ENCODE data around the gene MIP.

DNA sequence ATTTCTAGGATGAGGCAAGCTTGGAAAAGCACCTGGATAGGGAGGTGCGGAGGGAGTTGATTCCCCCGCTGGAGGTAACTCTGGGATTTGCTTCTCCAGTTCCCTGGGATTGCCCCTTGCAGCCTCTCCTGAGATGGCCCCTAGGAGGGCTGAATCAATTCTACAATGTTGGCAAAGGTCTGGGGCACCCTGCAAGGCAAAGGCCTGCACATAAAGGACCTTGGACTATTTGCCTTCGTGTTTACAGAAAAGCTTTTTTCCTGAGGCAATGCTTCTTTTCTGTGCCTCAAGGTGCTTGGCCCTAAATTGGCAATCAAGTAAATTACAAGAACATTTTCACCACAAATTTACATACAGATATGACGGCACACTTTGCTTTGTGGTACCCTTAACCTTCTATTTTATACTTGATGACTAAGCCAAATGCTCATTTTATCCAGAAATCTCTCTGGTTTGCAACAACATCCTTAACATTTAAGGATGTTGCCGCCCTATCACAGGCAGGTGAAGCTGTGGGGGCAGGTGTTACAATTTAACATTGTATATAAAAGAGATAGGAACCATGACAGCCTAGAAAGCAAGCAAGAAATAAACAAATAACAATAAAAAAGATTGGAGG is 45.5 kb downstream of the MIP start:
- TF ChIP-seq, protein P1, sequence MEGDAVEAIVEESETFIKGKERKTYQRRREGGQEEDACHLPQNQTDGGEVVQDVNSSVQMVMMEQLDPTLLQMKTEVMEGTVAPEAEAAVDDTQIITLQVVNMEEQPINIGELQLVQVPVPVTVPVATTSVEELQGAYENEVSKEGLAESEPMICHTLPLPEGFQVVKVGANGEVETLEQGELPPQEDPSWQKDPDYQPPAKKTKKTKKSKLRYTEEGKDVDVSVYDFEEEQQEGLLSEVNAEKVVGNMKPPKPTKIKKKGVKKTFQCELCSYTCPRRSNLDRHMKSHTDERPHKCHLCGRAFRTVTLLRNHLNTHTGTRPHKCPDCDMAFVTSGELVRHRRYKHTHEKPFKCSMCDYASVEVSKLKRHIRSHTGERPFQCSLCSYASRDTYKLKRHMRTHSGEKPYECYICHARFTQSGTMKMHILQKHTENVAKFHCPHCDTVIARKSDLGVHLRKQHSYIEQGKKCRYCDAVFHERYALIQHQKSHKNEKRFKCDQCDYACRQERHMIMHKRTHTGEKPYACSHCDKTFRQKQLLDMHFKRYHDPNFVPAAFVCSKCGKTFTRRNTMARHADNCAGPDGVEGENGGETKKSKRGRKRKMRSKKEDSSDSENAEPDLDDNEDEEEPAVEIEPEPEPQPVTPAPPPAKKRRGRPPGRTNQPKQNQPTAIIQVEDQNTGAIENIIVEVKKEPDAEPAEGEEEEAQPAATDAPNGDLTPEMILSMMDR (conservative IDR thresholded peaks at IDR 0.05; ENCODE audit: low read depth in 2 of 2) = no peak
- TF ChIP-seq POLR2AphosphoS5 (IDR thresholded peaks at IDR 0.05; ENCODE audit: low read depth) (no peak), EZH2 (IDR thresholded peaks at IDR 0.05; ENCODE audit: low read depth, unreplicated experiment) (no peak), EZH2phosphoT487 (IDR thresholded peaks at IDR 0.05; ENCODE audit: unreplicated experiment) (no peak), CREB1 (CRISPR knock-in tag; IDR thresholded peaks at IDR 0.05; ENCODE audit: low read depth) (no peak)
- TF ChIP-seq, protein P2, sequence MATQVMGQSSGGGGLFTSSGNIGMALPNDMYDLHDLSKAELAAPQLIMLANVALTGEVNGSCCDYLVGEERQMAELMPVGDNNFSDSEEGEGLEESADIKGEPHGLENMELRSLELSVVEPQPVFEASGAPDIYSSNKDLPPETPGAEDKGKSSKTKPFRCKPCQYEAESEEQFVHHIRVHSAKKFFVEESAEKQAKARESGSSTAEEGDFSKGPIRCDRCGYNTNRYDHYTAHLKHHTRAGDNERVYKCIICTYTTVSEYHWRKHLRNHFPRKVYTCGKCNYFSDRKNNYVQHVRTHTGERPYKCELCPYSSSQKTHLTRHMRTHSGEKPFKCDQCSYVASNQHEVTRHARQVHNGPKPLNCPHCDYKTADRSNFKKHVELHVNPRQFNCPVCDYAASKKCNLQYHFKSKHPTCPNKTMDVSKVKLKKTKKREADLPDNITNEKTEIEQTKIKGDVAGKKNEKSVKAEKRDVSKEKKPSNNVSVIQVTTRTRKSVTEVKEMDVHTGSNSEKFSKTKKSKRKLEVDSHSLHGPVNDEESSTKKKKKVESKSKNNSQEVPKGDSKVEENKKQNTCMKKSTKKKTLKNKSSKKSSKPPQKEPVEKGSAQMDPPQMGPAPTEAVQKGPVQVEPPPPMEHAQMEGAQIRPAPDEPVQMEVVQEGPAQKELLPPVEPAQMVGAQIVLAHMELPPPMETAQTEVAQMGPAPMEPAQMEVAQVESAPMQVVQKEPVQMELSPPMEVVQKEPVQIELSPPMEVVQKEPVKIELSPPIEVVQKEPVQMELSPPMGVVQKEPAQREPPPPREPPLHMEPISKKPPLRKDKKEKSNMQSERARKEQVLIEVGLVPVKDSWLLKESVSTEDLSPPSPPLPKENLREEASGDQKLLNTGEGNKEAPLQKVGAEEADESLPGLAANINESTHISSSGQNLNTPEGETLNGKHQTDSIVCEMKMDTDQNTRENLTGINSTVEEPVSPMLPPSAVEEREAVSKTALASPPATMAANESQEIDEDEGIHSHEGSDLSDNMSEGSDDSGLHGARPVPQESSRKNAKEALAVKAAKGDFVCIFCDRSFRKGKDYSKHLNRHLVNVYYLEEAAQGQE (IDR thresholded peaks at IDR 0.05; ENCODE audit: unreplicated experiment) = no peak
- TF ChIP-seq, protein P3, sequence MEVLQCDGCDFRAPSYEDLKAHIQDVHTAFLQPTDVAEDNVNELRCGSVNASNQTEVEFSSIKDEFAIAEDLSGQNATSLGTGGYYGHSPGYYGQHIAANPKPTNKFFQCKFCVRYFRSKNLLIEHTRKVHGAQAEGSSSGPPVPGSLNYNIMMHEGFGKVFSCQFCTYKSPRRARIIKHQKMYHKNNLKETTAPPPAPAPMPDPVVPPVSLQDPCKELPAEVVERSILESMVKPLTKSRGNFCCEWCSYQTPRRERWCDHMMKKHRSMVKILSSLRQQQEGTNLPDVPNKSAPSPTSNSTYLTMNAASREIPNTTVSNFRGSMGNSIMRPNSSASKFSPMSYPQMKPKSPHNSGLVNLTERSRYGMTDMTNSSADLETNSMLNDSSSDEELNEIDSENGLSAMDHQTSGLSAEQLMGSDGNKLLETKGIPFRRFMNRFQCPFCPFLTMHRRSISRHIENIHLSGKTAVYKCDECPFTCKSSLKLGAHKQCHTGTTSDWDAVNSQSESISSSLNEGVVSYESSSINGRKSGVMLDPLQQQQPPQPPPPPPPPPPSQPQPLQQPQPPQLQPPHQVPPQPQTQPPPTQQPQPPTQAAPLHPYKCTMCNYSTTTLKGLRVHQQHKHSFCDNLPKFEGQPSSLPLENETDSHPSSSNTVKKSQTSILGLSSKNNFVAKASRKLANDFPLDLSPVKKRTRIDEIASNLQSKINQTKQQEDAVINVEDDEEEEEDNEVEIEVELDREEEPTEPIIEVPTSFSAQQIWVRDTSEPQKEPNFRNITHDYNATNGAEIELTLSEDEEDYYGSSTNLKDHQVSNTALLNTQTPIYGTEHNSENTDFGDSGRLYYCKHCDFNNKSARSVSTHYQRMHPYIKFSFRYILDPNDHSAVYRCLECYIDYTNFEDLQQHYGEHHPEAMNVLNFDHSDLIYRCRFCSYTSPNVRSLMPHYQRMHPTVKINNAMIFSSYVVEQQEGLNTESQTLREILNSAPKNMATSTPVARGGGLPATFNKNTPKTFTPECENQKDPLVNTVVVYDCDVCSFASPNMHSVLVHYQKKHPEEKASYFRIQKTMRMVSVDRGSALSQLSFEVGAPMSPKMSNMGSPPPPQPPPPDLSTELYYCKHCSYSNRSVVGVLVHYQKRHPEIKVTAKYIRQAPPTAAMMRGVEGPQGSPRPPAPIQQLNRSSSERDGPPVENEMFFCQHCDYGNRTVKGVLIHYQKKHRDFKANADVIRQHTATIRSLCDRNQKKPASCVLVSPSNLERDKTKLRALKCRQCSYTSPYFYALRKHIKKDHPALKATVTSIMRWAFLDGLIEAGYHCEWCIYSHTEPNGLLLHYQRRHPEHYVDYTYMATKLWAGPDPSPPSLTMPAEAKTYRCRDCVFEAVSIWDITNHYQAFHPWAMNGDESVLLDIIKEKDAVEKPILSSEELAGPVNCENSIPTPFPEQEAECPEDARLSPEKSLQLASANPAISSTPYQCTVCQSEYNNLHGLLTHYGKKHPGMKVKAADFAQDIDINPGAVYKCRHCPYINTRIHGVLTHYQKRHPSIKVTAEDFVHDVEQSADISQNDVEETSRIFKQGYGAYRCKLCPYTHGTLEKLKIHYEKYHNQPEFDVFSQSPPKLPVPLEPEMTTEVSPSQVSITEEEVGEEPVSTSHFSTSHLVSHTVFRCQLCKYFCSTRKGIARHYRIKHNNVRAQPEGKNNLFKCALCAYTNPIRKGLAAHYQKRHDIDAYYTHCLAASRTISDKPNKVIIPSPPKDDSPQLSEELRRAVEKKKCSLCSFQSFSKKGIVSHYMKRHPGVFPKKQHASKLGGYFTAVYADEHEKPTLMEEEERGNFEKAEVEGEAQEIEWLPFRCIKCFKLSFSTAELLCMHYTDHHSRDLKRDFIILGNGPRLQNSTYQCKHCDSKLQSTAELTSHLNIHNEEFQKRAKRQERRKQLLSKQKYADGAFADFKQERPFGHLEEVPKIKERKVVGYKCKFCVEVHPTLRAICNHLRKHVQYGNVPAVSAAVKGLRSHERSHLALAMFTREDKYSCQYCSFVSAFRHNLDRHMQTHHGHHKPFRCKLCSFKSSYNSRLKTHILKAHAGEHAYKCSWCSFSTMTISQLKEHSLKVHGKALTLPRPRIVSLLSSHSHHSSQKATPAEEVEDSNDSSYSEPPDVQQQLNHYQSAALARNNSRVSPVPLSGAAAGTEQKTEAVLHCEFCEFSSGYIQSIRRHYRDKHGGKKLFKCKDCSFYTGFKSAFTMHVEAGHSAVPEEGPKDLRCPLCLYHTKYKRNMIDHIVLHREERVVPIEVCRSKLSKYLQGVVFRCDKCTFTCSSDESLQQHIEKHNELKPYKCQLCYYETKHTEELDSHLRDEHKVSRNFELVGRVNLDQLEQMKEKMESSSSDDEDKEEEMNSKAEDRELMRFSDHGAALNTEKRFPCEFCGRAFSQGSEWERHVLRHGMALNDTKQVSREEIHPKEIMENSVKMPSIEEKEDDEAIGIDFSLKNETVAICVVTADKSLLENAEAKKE (CRISPR knock-in tag; IDR thresholded peaks at IDR 0.05) = no peak

Measured in GM23338 (cell line).